COLO668 (cell line): ENCODE data around the gene PSMA3.

Experiments used
- DNase-seq: peaks from one replicate; lab custom pipeline; 2025; ENCODE audit not compliant: unreplicated experiment; lab: John Stamatoyannopoulos, UW

PSMA3 gene

GRCh38 chr14:58298477-58299400 is 54.1 kb downstream of the PSMA3 start, which contains the start of gene ARID4A:
ARID4A (plus strand) TSS chr14:58298555; CDS start chr14:58299855, 1,300 bp downstream.
- DNase-seq, result peak; percentile 57

- peak; percentile 33 for DNase-seq
Measured at GRCh38 chr14:58299401-58300330, 55.0 kb downstream of the PSMA3 start.

- DNase-seq, result no peak
Measured at GRCh38 chr14:58301416-58301815, 56.8 kb downstream of the PSMA3 start.

- no peak for DNase-seq
Measured at GRCh38 chr14:58305730-58306129, 61.1 kb downstream of the PSMA3 start.

GRCh38 chr14:58307597-58308316 is 63.1 kb downstream of the PSMA3 start:
- no peak for DNase-seq

- DNase-seq, result no peak
Measured at GRCh38 chr14:58309086-58309485, 64.4 kb downstream of the PSMA3 start.

GRCh38 chr14:58313699-58314098 is 69.1 kb downstream of the PSMA3 start:
- no peak for DNase-seq

GRCh38 chr14:58315606-58316005 is 71.0 kb downstream of the PSMA3 start:
- no peak for DNase-seq
